GM13976 (cell line): ENCODE measurements around the gene TNFRSF1A.

Source experiments
- DNase-seq: peaks from one replicate; pipeline ENCODE4 v3.0.0; 2012; ENCODE audit warnings: low spot score
- in situ Hi-C: fragments of 300-500 bp; cut with MboI; formaldehyde crosslinking; loops from one replicate; pipeline ENCODE4 v1.12.0; 2022; ENCODE audit warnings: low sequenced_read_pairs, mixed read lengths, inconsistent platforms; ENCODE audit not compliant: unreplicated experiment
- TF ChIP-seq, protein P1 (sequence below): IDR thresholded peaks from 2 replicates; pipeline ENCODE4 v1.5.1; 2012; ENCODE audit warnings: borderline replicate concordance, mild to moderate bottlenecking; ENCODE audit not compliant: insufficient read depth; ENCODE audit errors: extremely low read depth, missing control alignments, control extremely low read depth

Gene TNFRSF1A

DNA sequence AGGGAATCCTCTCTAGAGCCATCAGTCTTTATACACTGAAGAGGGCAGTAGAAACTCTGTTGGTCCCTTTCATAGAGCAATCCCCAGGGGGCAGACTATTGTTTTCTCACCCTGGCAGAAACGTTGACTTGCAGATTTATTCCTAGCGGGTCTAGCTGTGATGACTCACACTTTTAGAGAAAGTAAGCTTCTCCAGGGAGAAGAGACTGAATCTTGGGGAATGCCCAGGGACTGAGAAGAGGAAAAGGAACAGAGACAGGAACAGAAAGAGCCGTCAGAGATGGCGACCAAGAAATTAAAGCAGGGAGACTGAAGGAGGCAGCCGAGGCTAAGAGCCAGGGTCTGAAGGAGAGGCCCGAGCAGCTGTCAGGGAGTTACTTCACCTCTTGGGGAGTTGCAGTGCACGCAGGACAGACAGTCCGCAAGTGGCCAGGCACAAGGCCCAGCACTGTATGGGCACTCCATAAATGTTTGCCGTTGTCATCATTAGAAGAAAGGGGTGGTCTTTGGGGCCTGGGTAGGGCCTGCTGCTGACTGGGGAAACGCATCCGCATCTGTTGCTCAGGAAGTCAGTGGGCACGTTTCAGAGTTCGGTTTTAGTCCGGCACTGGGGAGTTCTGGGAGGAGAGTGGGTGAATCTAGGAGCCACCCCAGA lies 18.4 kb downstream of the TNFRSF1A start:
- peak; percentile 73 for DNase-seq
- in situ Hi-C loops, result no loop called here
- TF ChIP-seq, protein P1, sequence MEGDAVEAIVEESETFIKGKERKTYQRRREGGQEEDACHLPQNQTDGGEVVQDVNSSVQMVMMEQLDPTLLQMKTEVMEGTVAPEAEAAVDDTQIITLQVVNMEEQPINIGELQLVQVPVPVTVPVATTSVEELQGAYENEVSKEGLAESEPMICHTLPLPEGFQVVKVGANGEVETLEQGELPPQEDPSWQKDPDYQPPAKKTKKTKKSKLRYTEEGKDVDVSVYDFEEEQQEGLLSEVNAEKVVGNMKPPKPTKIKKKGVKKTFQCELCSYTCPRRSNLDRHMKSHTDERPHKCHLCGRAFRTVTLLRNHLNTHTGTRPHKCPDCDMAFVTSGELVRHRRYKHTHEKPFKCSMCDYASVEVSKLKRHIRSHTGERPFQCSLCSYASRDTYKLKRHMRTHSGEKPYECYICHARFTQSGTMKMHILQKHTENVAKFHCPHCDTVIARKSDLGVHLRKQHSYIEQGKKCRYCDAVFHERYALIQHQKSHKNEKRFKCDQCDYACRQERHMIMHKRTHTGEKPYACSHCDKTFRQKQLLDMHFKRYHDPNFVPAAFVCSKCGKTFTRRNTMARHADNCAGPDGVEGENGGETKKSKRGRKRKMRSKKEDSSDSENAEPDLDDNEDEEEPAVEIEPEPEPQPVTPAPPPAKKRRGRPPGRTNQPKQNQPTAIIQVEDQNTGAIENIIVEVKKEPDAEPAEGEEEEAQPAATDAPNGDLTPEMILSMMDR, result peak; percentile 43

DNA sequence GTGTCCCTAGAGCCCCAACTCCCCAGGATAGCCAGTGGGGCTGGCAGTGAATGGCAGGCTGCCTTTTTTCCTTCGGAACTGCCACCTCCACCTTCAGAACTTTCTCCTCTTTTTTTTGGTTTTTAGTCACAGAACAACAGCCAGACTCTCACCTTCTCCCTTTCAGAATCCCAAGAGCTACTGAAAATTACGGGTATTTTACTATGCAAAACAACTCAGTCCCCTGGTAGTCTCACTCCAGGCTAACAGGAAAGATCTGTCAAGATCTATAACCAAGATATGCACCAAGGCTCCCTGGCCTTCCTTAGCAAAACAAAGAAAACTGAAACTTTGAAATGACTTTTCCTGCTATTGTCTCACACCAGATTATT lies 18.9 kb downstream of the TNFRSF1A start:
- TF ChIP-seq, protein P1, result no peak
- in situ Hi-C loops, result no loop called here
- DNase-seq, result no peak

DNA sequence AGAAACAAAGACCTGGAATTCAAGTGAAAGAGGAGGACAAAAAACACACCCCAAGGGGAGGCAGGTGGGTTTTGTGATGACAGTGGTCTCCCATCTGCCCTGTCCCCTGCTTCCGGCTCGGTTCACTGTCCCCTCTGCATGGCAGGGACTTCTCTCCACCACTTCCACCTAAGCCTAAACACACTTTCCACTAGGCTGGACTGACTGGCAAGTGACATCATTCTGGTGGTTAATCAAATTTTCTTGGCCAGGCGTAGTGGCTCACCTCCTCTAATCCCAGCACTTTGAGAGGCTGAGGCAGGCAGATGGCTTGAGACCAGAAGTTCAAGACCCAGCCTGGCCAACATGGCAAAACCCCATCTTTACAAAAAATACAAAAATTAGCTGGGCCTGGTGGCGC lies 19.5 kb downstream of the TNFRSF1A start:
- in situ Hi-C loops, result no loop called here
- TF ChIP-seq, protein P1, result no peak
- no peak for DNase-seq

DNA sequence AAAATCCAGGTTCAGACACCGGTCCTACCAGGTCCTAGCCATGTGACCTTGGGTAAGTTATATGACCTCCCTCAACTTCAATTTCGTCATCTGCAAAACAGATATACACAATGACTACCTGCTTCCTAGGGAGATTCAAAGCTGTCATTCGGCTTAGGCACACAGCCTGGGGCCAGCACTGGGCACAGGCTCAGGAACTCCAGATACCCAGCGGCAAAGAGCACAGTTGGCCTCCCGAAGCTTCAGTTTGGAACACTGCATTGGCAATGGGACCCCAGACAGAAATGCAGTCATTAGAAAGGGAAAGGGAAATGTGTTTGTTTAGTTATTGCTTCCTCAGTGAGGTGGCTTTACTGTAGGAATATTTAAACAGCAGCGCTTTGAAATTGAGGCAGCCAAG lies 20.0 kb downstream of the TNFRSF1A start:
- TF ChIP-seq, protein P1, result no peak
- no peak for DNase-seq
- in situ Hi-C loops, result no loop called here

DNA sequence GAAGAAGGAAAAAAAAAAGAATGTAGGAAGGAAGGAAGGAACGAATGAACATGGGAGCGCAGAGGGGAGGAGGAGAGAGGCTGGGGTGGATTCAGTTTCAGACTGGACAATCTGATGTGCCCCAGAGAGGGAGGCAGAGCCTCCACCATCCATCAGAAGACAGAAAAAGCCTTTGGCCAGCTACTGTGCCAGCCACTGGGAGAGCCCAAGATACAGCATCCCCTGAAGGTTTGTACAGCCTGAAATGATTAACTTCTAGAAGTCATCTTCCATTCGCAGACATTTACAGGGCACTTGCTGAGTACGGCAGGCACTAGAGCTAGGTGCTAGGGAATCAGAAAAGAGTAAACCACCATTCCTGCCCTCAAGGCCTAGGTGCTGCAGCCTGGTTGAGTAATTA lies 22.4 kb downstream of the TNFRSF1A start:
- DNase-seq, result no peak
- in situ Hi-C loops, result no loop called here
- TF ChIP-seq, protein P1, result no peak

DNA sequence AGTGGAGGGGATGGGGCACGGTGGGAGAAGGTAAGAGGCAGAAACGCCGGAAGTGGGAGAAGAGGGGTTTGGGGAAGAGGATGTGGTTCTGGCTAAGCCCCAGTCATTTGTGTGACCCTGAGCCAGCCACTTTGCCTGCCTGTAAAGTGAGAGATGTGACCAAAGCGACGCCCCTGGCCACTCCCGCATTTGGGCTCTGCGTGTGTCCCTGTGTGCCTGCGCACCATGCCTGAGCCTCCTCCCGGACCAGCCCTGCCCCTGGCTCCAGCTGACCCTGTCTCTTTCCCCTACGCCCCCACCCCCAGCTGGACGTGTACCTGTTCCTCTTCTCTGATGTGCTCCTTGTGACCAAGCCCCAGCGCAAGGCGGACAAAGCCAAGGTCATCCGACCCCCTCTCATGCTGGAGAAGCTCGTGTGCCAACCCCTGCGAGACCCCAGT lies 23.4 kb downstream of the TNFRSF1A start:
- DNase-seq, result no peak
- TF ChIP-seq, protein P1, result no peak
- in situ Hi-C loops, result no loop called here
